GM18520 (cell line): ENCODE results near the gene MATN1.
A peak's percentile ranks its signal among the peaks of the same experiment; 100 is the strongest.

Experiments used
- ATAC-seq: cut with Tn5 transposase; IDR thresholded peaks from one replicate; pipeline ENCODE4 v1.9.1; 2021; ENCODE audit not compliant: unreplicated experiment

The MATN1 gene

DNA sequence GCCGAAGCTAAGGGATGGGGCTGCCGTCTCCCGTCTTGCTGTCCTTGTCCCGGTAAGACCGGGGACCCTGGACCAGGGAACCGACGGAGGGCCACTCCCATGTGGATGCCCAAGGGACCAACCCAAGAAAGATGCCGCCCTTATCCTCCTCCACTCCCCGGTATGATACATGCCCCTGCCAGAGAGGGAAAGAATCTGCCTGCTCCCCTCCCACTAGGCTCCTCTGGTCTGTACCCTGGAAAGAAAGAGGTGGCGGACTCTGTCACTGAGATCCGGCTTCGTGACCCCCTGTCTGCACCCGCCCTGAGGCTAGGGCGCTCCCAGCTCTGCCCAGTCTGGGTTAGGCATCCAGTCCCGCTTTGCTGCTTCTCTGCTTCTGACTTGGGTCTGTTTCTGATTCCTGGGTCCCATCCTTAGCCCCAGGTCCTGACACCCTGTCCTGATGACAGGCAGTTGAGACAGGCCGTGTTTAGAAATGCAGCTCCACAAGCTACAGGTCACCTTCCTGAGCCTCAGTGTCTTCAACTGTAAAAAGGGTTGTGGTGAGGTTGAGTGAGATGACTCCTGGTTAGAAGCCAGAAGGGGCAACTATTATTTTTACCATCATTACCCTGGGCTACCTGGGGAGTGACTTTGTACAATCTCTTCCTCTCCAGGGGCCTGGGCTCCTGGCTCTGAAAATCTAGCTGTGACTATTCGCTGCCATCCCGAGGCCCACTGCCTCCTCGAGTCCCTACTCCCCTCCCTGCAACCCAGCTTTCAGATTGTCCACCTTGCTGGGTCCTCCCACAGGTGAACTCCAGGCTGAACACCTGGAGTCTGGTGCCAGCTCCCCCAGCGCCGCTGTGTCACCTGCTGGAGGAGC lies 3.7 kb downstream of the MATN1 start:
- ATAC-seq, result no peak

DNA sequence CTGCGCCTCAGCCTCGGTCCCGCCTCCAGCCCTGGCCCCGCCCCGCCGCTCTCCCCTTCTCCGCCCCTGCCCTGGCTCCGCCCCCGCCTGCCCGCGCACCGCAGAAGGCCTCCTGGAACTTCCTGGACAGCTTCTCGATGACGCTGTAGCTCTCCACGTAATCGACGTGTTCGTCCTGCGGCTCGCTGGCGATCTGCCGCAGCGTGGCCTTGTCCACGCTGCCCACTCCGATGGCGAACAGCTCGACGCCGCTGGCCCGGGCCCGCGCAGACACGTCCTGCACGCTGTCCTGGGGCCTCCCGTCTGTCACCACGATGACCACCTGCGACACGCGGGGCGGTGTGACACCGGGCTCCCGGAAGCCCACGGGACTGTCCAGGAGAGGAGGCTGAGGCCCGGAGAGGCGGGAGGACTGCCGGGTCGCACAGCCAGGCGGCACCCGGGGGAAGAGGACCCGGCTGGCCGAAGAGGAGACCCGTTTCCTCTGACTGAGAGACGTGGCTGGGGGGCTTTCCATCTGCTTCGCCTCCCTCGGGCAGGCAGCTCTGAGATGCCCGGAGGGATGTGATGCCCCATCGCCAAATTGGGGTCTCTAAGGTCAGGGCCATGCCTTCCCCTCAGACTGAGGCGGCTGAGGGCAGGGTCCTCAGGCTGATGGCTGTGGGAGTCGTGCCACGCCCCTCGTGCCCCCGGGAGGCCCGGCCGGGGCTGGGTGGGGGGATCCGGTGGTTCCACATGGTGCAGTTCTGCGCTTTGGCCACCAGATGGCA lies 4.6 kb downstream of the MATN1 start:
- ATAC-seq, result peak; percentile 38

DNA sequence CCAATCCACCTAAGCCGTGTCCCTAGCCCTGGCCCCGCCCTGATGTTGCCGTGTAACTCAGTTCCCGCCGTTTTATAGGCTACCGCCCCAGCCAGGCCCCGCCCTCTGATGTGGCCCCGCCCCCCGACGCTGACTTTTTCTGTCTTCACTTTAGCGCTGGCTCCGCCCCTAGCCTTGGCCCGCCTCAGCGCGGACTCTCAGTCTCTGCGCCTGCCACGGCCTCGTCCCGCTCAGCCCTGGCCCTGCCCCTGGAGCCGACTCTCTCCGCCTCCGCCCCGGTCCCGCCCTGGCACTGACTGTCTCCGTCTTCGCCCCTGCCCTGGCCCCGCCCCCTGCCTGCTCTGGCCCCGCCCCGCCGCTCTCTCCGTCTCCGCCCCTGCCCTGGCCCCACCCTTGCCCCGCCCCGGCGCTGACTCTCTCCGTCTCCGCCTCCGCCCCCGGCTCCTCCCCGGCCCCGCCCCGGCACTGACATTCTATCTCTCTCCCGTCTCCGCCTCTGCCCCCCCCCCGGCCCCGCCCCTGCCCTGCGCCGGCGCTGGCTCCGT lies 5.2 kb downstream of the MATN1 start:
- ATAC-seq, result peak; percentile 74

DNA sequence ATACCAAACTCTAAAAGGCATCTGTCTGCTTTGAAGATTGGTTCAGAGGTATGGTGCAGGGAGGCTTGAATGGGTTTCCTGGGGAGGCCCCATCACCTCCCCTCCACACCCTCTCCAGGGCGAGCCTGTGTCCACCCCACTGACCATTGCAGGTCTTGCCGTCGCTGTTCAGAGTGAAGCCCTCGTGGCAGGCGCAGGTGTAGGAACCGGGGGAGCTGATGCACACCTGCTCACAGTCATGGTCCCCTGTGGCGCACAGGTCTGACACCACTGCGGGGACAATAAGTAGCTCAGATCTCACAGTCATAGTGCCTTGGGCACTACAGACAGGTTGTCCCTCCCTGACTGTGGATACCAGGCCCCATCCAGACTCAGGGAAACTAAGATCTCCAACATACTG lies 6.7 kb downstream of the MATN1 start:
- ATAC-seq, result no peak

DNA sequence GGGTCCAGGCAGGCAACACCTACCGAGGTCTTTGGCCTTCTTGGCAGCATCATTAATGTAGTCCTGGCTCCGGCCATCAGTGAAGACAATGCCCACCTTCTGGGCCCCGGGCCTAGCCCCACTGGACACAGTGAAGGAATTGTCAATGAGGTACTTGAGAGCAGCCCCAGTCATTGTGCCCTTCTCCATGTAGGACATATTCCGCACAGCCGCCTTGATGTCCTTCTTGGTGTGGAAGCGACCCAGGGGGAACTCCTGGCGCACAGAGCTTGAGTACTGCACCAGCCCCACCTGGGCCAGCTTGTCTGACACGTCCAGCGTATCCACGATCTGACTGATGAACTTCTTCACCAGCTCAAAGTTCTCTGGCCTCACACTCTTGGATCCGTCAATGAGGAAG lies 7.5 kb downstream of the MATN1 start:
- ATAC-seq, result no peak

DNA sequence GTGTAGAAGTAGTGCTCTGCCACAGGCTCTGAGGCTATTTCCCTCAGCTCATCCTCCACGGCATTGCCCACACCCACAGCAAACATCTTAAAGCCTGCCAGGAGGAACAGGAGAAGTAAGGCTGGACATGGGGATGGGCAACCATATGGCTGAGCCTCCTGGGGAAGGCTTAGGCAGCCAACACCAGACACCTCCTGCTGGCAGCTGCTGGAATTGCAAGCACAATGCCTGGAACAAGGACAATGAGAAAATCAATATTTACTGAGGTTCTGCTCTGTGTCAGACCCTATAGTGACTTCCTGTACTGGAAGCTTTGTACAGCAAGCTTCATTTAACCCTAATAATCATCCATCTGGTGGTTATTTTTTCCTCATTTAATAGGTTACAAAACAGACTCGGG lies 8.2 kb downstream of the MATN1 start:
- no peak for ATAC-seq

- ATAC-seq, result no peak
These were observed 8.8 kb downstream of the MATN1 start for GRCh38 chr1:30714536-30715090.

DNA sequence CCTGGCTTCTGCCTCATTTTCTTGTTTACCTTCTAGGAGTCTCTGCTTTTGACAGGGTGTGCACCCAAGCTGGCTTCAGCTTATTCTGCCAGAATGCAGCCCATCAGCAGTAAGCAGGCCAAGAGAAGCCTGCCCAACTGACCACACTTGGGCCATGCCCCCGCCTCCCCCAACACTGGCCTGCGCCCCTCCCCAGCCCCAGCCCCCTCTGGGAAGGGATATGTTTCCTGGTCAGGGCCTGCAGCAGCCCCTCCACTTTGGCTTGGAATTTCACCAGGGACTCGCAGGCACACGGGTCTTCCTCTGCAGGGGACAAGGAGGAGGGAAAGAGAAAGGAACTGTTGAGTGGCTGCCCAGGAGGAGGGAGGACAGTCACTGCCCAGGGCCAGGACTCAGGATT lies 9.4 kb downstream of the MATN1 start:
- no peak for ATAC-seq

GRCh38 chr1:30713311-30713710 lies 10.1 kb downstream of the MATN1 start:
- ATAC-seq, result no peak

DNA sequence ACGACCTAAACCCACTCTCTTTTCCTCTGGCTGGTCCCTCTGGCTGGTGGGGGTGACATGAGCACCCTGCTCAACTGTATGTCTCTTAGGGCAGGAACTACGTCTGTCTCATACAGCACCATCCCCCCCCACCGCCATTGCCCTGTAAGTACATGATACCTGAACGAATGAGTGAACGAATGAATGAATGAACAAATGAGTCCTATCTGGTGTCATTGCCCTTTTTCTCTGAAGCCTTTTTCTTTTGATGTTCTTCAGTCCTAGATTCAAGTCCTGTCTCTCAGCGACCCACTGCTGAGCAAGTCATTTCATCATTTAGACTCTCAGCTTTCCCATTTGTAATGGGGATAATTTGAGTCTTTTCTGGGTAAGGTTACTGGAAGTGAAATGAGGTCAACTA lies 10.8 kb downstream of the MATN1 start:
- ATAC-seq, result no peak

DNA sequence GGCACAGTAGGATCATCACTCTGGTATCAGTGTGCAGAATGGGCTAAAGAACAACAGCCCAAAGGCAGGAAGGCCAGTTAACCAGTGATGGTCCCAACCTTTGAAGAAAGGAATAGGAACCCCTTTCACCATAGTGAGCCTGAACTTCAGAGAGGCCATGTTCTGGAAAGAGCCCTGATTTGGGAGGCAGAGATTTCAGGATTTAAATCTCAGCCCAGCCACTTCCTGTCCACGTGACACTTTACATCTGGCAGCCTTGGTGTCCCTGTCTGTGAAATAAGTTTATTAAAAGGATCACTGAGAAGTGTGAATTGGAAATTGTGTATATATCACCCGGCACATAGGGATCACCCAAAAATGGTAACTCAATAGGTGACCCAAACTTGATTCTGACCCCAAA lies 13.0 kb downstream of the MATN1 start:
- ATAC-seq, result no peak

DNA sequence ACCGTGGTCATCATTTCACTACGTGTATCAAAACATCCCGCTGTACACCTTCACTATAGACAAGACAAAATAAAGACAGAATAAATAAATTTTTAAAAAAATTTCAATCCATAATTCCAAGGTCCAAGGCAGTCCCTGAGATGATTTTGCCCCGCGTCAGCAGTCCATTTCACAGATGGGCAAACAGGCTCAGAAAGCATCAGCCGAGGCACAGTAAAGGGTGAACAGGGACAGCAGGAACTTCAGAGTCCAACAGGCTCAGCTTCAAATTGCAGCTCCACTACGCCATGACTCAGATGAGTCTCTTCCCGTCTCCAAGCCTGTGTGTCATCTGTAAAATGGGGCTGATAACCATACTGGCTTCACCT lies 15.0 kb downstream of the MATN1 start:
- ATAC-seq, result no peak

GRCh38 chr1:30707412-30708360 lies 15.7 kb downstream of the MATN1 start:
- ATAC-seq, result no peak

- ATAC-seq, result no peak
These were observed 16.9 kb downstream of the MATN1 start for GRCh38 chr1:30706528-30706927.

DNA sequence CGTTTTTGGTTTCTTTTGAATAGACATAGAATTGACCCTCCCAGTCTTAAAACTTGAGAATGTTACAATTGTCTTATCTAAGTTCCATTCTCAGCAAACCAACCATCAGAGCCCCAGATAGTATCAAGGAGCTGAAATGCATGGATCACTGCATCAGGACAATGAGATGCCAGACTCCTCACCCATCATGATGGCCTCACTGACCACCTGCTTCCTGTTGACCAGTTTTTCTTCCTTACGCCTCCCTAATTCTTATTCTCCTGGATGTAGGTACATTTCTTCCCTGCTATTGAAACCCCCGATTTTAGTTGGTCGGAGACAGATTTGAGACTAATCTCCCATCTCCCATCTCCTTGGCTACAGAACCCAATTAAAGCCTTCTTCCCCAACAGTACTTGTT lies 17.7 kb downstream of the MATN1 start:
- no peak for ATAC-seq

DNA sequence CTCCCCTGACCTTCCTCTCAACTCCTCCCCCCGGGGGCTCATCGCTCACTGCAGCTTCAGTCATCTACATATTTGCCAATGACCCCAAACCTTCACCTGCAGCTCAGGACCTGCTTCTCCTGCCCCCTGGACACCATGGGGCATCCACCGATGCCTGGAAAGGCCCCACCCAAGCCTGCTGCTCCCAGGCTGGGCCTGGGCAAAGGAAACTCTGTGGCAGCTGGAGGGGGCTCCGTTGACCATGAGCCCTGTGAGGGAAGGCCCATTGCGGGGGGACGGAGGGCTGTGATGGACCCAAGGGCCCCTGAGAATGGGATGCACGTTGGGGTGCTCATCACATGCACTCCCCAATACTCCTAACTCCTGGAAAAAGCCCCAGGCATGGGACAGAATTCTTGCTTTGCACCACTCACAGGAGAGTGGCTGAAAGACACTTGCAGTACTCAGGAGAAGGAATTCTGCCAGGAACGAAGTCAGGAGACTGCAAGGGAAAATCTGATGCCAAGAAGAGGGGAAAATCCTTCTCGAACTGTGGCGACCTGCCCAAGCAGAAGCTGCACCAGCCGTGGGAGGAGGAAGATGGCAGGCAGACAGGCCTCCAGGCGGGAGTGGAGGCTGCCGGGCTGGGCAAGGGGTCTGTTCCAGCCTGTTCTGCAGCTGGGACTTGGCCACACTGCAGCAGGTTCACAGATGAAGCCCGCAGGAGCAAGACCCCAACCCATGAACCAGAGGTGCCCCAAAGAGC lies 18.4 kb downstream of the MATN1 start:
- no peak for ATAC-seq

GRCh38 chr1:30704271-30704670 lies 19.1 kb downstream of the MATN1 start:
- ATAC-seq, result no peak

DNA sequence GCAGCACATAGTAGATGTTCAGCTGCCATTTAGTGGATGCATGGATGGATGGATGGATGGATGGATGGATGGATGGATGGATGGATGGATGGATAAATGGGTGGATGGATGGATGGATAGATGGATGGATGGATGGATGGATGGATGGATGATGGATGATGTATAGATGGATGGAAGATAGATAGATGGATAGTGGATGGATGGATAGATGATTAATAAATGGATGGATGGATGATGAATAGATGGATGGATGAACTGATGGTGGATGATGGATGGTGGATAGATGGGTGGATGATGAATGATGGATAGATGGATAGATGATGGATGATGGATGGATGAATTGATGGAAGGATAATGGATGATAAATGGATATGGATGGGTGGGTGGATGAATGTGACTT lies 20.6 kb downstream of the MATN1 start:
- ATAC-seq, result no peak

GRCh38 chr1:30701258-30701633 lies 22.1 kb downstream of the MATN1 start:
- ATAC-seq, result no peak
